Neural progenitor cell (in vitro differentiated cells): ENCODE results near the gene TSPYL1. TPM values are rescaled to one million over a fixed set of nuclear protein-coding genes. Genes with fewer than 3 reads are reported as not detected.

Source experiments
- DNase-seq: peaks from one replicate; pipeline ENCODE4 v3.0.0-alpha.2; 2016; ENCODE audit warnings: low spot score
- H2AFZ ChIP-seq: fragments of 200-600 bp; sonication (generic); replicated peaks from 2 replicates; pipeline ENCODE4 v1.6.1; 2016; ENCODE audit warnings: antibody characterized with exemption
- H3F3A ChIP-seq: fragments of 200-600 bp; sonication (generic); 2 replicates; pipeline ENCODE4 v1.6.1; 2016; ENCODE audit warnings: antibody characterized with exemption, low read depth
- H3K27ac ChIP-seq: fragments of 200-600 bp; sonication (generic); 2 replicates; pipeline ENCODE4 v1.5.1; 2016; ENCODE audit warnings: mild to moderate bottlenecking
- H3K27me3 ChIP-seq: fragments of 200-600 bp; sonication (generic); 2 replicates; pipeline ENCODE4 v1.6.1; 2016; ENCODE audit warnings: mild to moderate bottlenecking, moderate library complexity
- H3K36me3 ChIP-seq: fragments of 200-600 bp; sonication (generic); 2 replicates; pipeline ENCODE4 v1.5.1; 2016
- H3K4me1 ChIP-seq: fragments of 200-600 bp; sonication (generic); 2 replicates; pipeline ENCODE4 v1.6.1; 2016; ENCODE audit warnings: mixed run types
- H3K4me2 ChIP-seq: fragments of 200-600 bp; sonication (generic); 2 replicates; pipeline ENCODE4 v1.6.1; 2016
- H3K4me3 ChIP-seq: fragments of 200-600 bp; sonication (generic); 2 replicates; pipeline ENCODE4 v1.5.1; 2016
- H3K79me2 ChIP-seq: fragments of 200-600 bp; sonication (generic); 2 replicates; pipeline ENCODE4 v1.6.1; 2016; ENCODE audit warnings: low read depth
- H3K9ac ChIP-seq: fragments of 200-600 bp; sonication (generic); 2 replicates; pipeline ENCODE4 v1.6.1; 2016
- H3K9me3 ChIP-seq: fragments of 200-600 bp; sonication (generic); 2 replicates; pipeline ENCODE4 v1.5.1; 2016; ENCODE audit warnings: low read depth
- H4K20me1 ChIP-seq: fragments of 200-600 bp; sonication (generic); 2 replicates; pipeline ENCODE4 v1.6.1; 2016; ENCODE audit warnings: low read depth
- H3K27ac Mint-ChIP-seq: 3 replicates; pipeline ENCODE4 v1.8.0; 2021; ENCODE audit warnings: mixed read lengths
- H3K27me3 Mint-ChIP-seq: 2 replicates; pipeline ENCODE4 v1.8.0; 2022; ENCODE audit warnings: low read depth, mild to moderate bottlenecking, inconsistent platforms, moderate library complexity, mixed read lengths; ENCODE audit not compliant: insufficient read depth
- H3K36me3 Mint-ChIP-seq: 3 replicates; pipeline ENCODE4 v1.8.0; 2021; ENCODE audit warnings: mixed read lengths
- H3K4me1 Mint-ChIP-seq: 3 replicates; pipeline ENCODE4 v1.8.0; 2021; ENCODE audit warnings: mixed read lengths
- H3K4me3 Mint-ChIP-seq: 3 replicates; pipeline ENCODE4 v1.8.0; 2021; ENCODE audit warnings: mild to moderate bottlenecking, moderate library complexity, mixed read lengths
- H3K9me3 Mint-ChIP-seq: 3 replicates; pipeline ENCODE4 v1.8.0; 2020; ENCODE audit warnings: mixed read lengths
- EZH2 ChIP-seq: fragments of 200-600 bp; sonication (generic); IDR thresholded peaks from 2 replicates; pipeline ENCODE4 v1.6.1; 2017; ENCODE audit warnings: antibody characterized with exemption, mild to moderate bottlenecking, moderate library complexity
- EZH2phosphoT487 ChIP-seq: fragments of 200-600 bp; sonication (generic); IDR thresholded peaks from 2 replicates; pipeline ENCODE4 v1.6.1; 2017; ENCODE audit warnings: antibody characterized with exemption
- total RNA-seq: library from RNA; depleted of rRNA; stranded (reverse); fragments of >200 nt; gene quantifications from 2 replicates; pipeline ENCODE4 v1.2.3, GENCODE V29; 2015; ENCODE audit warnings: low replicate concordance
- TF ChIP-seq, protein P1 (sequence below): fragments of 200-600 bp; sonication (generic); IDR thresholded peaks from 2 replicates; pipeline ENCODE4 v1.5.1; 2017; ENCODE audit warnings: antibody characterized with exemption, mild to moderate bottlenecking

Gene TSPYL1
- total RNA-seq, 1 donor from 2014 or later, result 63.0 TPM

DNA sequence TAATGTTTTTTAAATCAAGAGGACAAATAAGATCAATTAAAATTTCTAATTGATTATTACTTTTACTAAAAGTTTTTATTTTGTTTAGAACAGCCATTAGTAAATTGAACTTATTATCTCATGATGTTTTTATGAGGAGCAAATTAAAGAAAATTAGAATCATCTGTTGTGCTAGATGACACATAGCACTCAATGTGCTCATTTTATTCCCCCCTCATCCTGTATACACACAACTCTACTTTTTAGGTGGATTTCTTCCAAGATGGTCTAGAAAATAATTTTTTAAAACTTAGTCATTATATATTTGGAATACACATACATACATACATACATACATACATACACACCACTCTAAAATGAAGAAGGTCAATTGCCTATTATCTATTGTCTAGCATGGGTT, 29.3 kb upstream of the TSPYL1 start:
- H3K27ac Mint-ChIP-seq, result no peak overlapping the region
- no peak overlapping the region for H3K27ac ChIP-seq
- H3K4me2 ChIP-seq, result no peak overlapping the region
- H3K27me3 Mint-ChIP-seq, result no peaks in the 10 kb centered on the region
- H3K36me3 ChIP-seq, result no peaks in the 10 kb centered on the region
- no peak overlapping the region for H3K4me3 ChIP-seq
- H2AFZ ChIP-seq, result no peak overlapping the region
- H3K9me3 ChIP-seq, result no peaks in the 10 kb centered on the region
- H3K79me2 ChIP-seq, result no peaks in the 10 kb centered on the region
- no peaks in the 10 kb centered on the region for H3F3A ChIP-seq
- H3K4me1 Mint-ChIP-seq, result no peaks in the 10 kb centered on the region
- no peaks in the 10 kb centered on the region for H3K27me3 ChIP-seq
- no peak for DNase-seq
- H4K20me1 ChIP-seq, result no peaks in the 10 kb centered on the region
- peaks cover 4% of the 10 kb centered on the region for H3K9me3 Mint-ChIP-seq
- no peak overlapping the region for H3K4me3 Mint-ChIP-seq
- no peak overlapping the region for H3K9ac ChIP-seq
- H3K4me1 ChIP-seq, result no peaks in the 10 kb centered on the region
- TF ChIP-seq EZH2, result no peak
- TF ChIP-seq EZH2phosphoT487, result no peak
- TF ChIP-seq, protein P1, sequence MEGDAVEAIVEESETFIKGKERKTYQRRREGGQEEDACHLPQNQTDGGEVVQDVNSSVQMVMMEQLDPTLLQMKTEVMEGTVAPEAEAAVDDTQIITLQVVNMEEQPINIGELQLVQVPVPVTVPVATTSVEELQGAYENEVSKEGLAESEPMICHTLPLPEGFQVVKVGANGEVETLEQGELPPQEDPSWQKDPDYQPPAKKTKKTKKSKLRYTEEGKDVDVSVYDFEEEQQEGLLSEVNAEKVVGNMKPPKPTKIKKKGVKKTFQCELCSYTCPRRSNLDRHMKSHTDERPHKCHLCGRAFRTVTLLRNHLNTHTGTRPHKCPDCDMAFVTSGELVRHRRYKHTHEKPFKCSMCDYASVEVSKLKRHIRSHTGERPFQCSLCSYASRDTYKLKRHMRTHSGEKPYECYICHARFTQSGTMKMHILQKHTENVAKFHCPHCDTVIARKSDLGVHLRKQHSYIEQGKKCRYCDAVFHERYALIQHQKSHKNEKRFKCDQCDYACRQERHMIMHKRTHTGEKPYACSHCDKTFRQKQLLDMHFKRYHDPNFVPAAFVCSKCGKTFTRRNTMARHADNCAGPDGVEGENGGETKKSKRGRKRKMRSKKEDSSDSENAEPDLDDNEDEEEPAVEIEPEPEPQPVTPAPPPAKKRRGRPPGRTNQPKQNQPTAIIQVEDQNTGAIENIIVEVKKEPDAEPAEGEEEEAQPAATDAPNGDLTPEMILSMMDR, result no peak
- peaks cover 13% of the 10 kb centered on the region for H3K36me3 Mint-ChIP-seq

DNA sequence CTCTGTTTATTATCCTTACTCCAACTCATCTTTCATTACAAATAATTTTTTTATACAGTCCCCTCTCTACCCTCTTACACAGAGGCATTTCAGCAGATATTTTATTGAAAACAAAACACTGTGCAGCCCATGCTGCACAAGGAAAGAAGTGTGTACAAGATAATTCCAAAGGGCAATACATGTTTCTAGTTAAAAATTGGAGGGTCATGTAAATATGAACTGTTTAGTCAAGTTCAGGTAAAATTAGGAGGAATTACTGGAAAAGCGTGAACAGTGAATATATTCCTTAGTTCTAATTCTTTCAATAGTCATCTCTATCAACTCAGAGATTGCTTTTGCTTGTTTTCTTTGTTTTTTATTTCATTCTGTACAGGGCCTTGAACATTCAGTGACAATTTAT, 27.9 kb upstream of the TSPYL1 start:
- Mint-ChIP-seq H3K9me3 (peaks cover 4% of the 10 kb centered on the region), H3K36me3 (peaks cover 13% of the 10 kb centered on the region), H3K4me3 (no peak overlapping the region), H3K27me3 (no peaks in the 10 kb centered on the region), H3K4me1 (no peaks in the 10 kb centered on the region), H3K27ac (no peak overlapping the region)
- no peak overlapping the region for H2AFZ ChIP-seq
- H3K4me1 ChIP-seq, result no peaks in the 10 kb centered on the region
- H3K36me3 ChIP-seq, result no peaks in the 10 kb centered on the region
- no peaks in the 10 kb centered on the region for H3K9me3 ChIP-seq
- no peaks in the 10 kb centered on the region for H3F3A ChIP-seq
- no peak overlapping the region for H3K9ac ChIP-seq
- no peak for DNase-seq
- H4K20me1 ChIP-seq, result no peaks in the 10 kb centered on the region
- H3K27ac ChIP-seq, result no peak overlapping the region
- H3K79me2 ChIP-seq, result no peaks in the 10 kb centered on the region
- no peaks in the 10 kb centered on the region for H3K27me3 ChIP-seq
- no peak overlapping the region for H3K4me2 ChIP-seq
- TF ChIP-seq, protein P1, result no peak
- TF ChIP-seq EZH2phosphoT487 (no peak), EZH2 (no peak)
- H3K4me3 ChIP-seq, result no peak overlapping the region

DNA sequence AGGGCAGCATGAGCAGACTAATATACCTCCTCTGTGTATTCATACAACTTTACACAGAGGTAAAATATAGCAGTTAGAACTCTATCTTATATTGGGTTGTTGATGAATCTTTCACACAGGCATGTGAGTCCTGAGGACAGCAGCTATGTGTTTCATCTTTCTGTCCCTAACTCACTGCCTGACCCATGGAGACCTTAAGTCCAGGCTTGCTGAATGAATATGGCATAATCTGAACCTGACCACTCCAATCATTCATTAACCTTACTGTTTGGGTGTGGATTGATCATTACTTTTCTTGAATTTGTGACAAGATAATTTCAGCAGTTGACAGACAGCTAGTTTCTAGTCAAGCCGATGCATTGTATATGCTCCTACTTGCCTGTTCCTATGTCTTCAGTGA, 27.3 kb upstream of the TSPYL1 start:
- no peaks in the 10 kb centered on the region for H3K27me3 ChIP-seq
- H3K9me3 Mint-ChIP-seq, result peaks cover 8% of the 10 kb centered on the region
- H3F3A ChIP-seq, result no peaks in the 10 kb centered on the region
- no peaks in the 10 kb centered on the region for H3K27me3 Mint-ChIP-seq
- no peak overlapping the region for H3K27ac Mint-ChIP-seq
- no peaks in the 10 kb centered on the region for H3K79me2 ChIP-seq
- no peak overlapping the region for H3K4me3 Mint-ChIP-seq
- no peak for TF ChIP-seq EZH2phosphoT487
- no peak for TF ChIP-seq EZH2
- TF ChIP-seq, protein P1, result no peak
- no peak overlapping the region for H3K4me2 ChIP-seq
- H3K27ac ChIP-seq, result no peak overlapping the region
- H3K9ac ChIP-seq, result no peak overlapping the region
- no peaks in the 10 kb centered on the region for H3K4me1 Mint-ChIP-seq
- H3K9me3 ChIP-seq, result no peaks in the 10 kb centered on the region
- H3K4me3 ChIP-seq, result no peak overlapping the region
- no peaks in the 10 kb centered on the region for H3K36me3 ChIP-seq
- H3K36me3 Mint-ChIP-seq, result peaks cover 13% of the 10 kb centered on the region
- no peaks in the 10 kb centered on the region for H4K20me1 ChIP-seq
- no peaks in the 10 kb centered on the region for H3K4me1 ChIP-seq
- no peak overlapping the region for H2AFZ ChIP-seq
- no peak for DNase-seq
